ENCODE data around the gene GPR17. TPM values are rescaled to one million over a fixed set of nuclear protein-coding genes. Genes with fewer than 3 reads are reported as not detected.
A peak's percentile ranks its signal among the peaks of the same experiment; 100 is the strongest.

Gene GPR17
- total RNA-seq, 1 donor from 2014 or later, result 0.18 TPM

DNA sequence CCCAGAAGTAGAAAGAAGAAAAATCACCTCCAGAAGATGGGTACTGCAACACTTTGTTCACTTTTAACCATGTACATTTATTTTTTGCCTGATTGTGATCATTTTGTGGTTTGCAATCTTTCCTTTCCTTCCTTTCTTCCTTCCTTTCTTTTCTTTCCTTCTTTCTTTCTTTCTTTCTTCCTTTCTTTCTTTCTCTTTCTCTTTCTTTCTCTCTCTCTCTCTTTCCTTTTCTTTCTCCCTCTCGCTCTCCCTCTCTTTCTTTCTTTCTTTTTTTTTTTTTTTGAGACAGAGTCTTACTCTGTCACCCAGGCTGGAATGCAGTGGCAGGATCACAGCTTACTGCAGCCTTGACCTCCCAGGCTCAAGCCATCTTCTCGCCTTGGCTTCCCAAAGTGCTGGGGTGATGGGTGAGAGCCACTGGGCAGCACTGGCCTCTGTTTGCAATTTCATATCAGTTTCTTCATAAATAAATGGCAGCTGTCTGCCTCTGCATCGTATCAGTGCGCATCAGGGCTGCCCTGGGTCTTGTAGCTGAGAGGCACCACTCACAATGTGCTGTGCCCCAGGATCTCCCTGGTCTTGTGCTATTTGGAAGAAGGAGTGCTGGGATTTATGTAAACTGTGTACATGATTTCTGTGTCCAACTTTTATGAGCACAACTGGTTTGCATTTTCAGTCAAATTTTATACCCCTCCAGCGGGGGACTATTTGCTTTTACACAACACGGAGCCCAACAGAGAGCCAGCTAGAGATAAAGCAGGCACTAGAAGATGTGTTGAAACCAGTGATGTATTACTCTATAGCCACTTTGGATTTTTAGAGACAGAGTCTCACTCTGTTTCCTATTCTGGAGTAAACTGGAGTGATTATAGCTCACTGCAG is 36.3 kb downstream of the GPR17 start:
- no peak for ATAC-seq
- peaks cover 20% of the 10 kb centered on the region for H3K4me1 ChIP-seq
- no peaks in the 10 kb centered on the region for H3K36me3 ChIP-seq
- no peak for DNase-seq
- no peaks in the 10 kb centered on the region for H3K27me3 ChIP-seq (ENCODE audit: low read depth)
- intact Hi-C loops (cut with DNase I), result no loop called here
- TF ChIP-seq, protein P1, sequence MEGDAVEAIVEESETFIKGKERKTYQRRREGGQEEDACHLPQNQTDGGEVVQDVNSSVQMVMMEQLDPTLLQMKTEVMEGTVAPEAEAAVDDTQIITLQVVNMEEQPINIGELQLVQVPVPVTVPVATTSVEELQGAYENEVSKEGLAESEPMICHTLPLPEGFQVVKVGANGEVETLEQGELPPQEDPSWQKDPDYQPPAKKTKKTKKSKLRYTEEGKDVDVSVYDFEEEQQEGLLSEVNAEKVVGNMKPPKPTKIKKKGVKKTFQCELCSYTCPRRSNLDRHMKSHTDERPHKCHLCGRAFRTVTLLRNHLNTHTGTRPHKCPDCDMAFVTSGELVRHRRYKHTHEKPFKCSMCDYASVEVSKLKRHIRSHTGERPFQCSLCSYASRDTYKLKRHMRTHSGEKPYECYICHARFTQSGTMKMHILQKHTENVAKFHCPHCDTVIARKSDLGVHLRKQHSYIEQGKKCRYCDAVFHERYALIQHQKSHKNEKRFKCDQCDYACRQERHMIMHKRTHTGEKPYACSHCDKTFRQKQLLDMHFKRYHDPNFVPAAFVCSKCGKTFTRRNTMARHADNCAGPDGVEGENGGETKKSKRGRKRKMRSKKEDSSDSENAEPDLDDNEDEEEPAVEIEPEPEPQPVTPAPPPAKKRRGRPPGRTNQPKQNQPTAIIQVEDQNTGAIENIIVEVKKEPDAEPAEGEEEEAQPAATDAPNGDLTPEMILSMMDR (IDR thresholded peaks at IDR 0.05), result no peak
- H3K4me3 ChIP-seq, result no peak overlapping the region
- peak overlapping the region; percentile 36 for H3K27ac ChIP-seq
- no peaks in the 10 kb centered on the region for H3K9me3 ChIP-seq

- Histone ChIP-seq H3K27me3 (ENCODE audit: low read depth) (no peaks in the 10 kb centered on the region), H3K9me3 (no peaks in the 10 kb centered on the region), H3K27ac (no peak overlapping the region), H3K36me3 (no peaks in the 10 kb centered on the region), H3K4me1 (peaks cover 20% of the 10 kb centered on the region), H3K4me3 (no peak overlapping the region)
- TF ChIP-seq, protein P1 (IDR thresholded peaks at IDR 0.05), result no peak
- ATAC-seq (no peak), DNase-seq (no peak)
- intact Hi-C loops (cut with DNase I), result no loop called here
Measured at GRCh38 chr2:127683056-127683455, 37.1 kb downstream of the GPR17 start.

DNA sequence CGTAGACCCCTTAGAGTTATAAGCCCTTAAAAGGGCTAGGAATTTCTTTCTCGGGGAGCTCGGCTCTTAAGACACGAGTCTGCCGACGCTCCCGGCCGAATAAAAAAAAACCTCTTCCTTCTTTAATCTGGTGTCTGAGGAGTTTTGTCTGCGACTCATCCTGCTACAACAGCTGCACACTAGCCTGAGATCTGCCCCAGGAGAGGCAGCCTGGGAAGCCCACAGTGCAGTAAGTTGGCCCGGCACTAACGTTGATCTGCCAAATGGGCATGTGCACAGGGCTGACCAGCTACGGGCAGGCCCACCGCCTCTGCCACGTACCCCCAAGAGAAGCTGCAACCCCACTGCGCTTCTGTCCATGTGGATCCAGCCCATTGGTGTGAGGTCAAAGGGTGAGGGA is 37.8 kb downstream of the GPR17 start:
- peaks cover 20% of the 10 kb centered on the region for H3K4me1 ChIP-seq
- no peak overlapping the region for H3K4me3 ChIP-seq
- TF ChIP-seq, protein P1 (IDR thresholded peaks at IDR 0.05), result no peak
- intact Hi-C loops (cut with DNase I), result no loop called here
- H3K36me3 ChIP-seq, result no peaks in the 10 kb centered on the region
- DNase-seq (no peak), ATAC-seq (no peak)
- H3K27ac ChIP-seq, result no peak overlapping the region
- H3K27me3 ChIP-seq (ENCODE audit: low read depth), result no peaks in the 10 kb centered on the region
- H3K9me3 ChIP-seq, result no peaks in the 10 kb centered on the region

GRCh38 chr2:127685410-127686080 is 39.6 kb downstream of the GPR17 start:
- Histone ChIP-seq H3K4me3 (no peak overlapping the region), H3K27me3 (ENCODE audit: low read depth) (no peaks in the 10 kb centered on the region), H3K9me3 (peaks cover 5% of the 10 kb centered on the region), H3K36me3 (no peaks in the 10 kb centered on the region), H3K4me1 (peaks cover 20% of the 10 kb centered on the region), H3K27ac (no peak overlapping the region)
- TF ChIP-seq, protein P1 (IDR thresholded peaks at IDR 0.05), result no peak
- intact Hi-C loops (cut with DNase I), result no loop called here
- ATAC-seq, result no peak
- no peak for DNase-seq

GRCh38 chr2:127688405-127688804 is 42.5 kb downstream of the GPR17 start:
- intact Hi-C loops (cut with DNase I), result no loop called here
- Histone ChIP-seq H3K27ac (no peak overlapping the region), H3K4me3 (no peak overlapping the region), H3K27me3 (ENCODE audit: low read depth) (no peaks in the 10 kb centered on the region), H3K9me3 (peaks cover 12% of the 10 kb centered on the region), H3K36me3 (no peaks in the 10 kb centered on the region), H3K4me1 (no peaks in the 10 kb centered on the region)
- DNase-seq, result no peak
- no peak for ATAC-seq
- TF ChIP-seq, protein P1 (IDR thresholded peaks at IDR 0.05), result no peak

Measured in lower lobe of right lung (tissue), 2 donors.